ENCODE data around the gene ARHGAP44. TPM values are rescaled to one million over a fixed set of nuclear protein-coding genes. Genes with fewer than 3 reads are reported as not detected.

Gene ARHGAP44
- total and polyA plus RNA-seq, 2 donors (not counting 1 experiment from before 2014, with no cell fraction given): 0.78 to 11.6 TPM

DNA sequence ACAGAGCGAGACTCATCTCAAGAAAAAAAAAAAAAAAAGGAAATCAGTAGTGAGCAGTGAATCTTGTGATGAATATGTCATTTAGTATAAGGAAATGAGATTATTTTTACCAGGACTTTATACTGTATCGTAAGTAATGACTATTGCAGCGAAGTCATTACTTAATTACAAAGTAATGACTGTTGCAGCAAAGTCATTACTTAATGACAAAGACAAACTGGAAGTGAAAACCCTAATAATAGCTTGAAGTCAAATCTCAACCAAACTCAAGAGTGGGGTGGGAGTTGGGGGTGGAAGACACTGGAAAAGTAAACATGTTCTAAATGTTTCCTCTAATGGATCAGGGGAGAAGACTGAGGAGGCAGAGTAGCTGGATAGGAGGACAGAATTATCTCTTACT, 76.5 kb downstream of the ARHGAP44 start:
- H4K20me1 ChIP-seq (ENCODE audit: control insufficient read depth, insufficient read depth, low read length, poor library complexity, severe bottlenecking): no peaks in the 10 kb centered on the region
- H3K4me2 ChIP-seq (replicated peaks; ENCODE audit: low read depth, low read length, poor library complexity, severe bottlenecking): no peak overlapping the region
- Mint-ChIP-seq H3K27me3 (no peaks in the 10 kb centered on the region), H3K4me3 (no peak overlapping the region), H3K27ac (no peak overlapping the region), H3K4me1 (peaks cover 2% of the 10 kb centered on the region), H3K9me3 (ENCODE audit: insufficient read depth) (peaks cover under 1% of the 10 kb centered on the region)
- no peak overlapping the region for H3K27ac ChIP-seq (ENCODE audit: low read length in 2 of 2)
- no peaks in the 10 kb centered on the region for H3K4me1 ChIP-seq (ENCODE audit: control insufficient read depth in 2 of 2, insufficient read depth in 2 of 2, low read length in 2 of 2)
- intact Hi-C loops (cut with micrococcal nuclease): no loop called here
- no peak overlapping the region for H2AFZ ChIP-seq (ENCODE audit: insufficient read depth, low read depth, low read length, poor library complexity, severe bottlenecking)
- no peaks in the 10 kb centered on the region for H3K27me3 ChIP-seq (replicated peaks in 1 of 4; ENCODE audit: control extremely low read depth in 1 of 4, control insufficient read depth in 3 of 4, insufficient read depth in 4 of 4, low read length in 3 of 4)
- no peak for DNase-seq
- H3K4me3 ChIP-seq (ENCODE audit: control extremely low read depth in 1 of 5, extremely low read depth in 1 of 5, insufficient read depth in 1 of 5, low read depth in 2 of 5, low read length in 4 of 5): no peak overlapping the region
- no peaks in the 10 kb centered on the region for H3K36me3 ChIP-seq (replicated peaks in 1 of 2; ENCODE audit: control extremely low read depth in 1 of 2, control insufficient read depth in 1 of 2, extremely low read depth in 1 of 2, insufficient read depth in 2 of 2, low read length in 1 of 2)
- ATAC-seq (ENCODE audit: low read depth): no peak
- H3K9me3 ChIP-seq (ENCODE audit: control extremely low read depth in 1 of 3, control insufficient read depth in 2 of 3, insufficient read depth in 1 of 3, low read length in 2 of 3): peaks cover 0 to 2% (median 0%) of the 10 kb centered on the region in 3 donors
- H3K9ac ChIP-seq (ENCODE audit: low read length): no peak overlapping the region
- WGBS (ENCODE audit: insufficient coverage): 80% methylated on average over 1 of the region's 3 CpGs
- TF ChIP-seq, protein P1, sequence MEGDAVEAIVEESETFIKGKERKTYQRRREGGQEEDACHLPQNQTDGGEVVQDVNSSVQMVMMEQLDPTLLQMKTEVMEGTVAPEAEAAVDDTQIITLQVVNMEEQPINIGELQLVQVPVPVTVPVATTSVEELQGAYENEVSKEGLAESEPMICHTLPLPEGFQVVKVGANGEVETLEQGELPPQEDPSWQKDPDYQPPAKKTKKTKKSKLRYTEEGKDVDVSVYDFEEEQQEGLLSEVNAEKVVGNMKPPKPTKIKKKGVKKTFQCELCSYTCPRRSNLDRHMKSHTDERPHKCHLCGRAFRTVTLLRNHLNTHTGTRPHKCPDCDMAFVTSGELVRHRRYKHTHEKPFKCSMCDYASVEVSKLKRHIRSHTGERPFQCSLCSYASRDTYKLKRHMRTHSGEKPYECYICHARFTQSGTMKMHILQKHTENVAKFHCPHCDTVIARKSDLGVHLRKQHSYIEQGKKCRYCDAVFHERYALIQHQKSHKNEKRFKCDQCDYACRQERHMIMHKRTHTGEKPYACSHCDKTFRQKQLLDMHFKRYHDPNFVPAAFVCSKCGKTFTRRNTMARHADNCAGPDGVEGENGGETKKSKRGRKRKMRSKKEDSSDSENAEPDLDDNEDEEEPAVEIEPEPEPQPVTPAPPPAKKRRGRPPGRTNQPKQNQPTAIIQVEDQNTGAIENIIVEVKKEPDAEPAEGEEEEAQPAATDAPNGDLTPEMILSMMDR (IDR thresholded peaks at IDR 0.05): no peak
- no peak for TF ChIP-seq EZH2 (IDR thresholded peaks at IDR 0.05; ENCODE audit: borderline replicate concordance, insufficient read depth, low read depth, low read length, poor library complexity, severe bottlenecking)
- no peaks in the 10 kb centered on the region for H3K79me2 ChIP-seq (ENCODE audit: control insufficient read depth, insufficient read depth, low read length)
- ChIA-PET POLR2A (no interaction called here), CTCF (no interaction called here)

DNA sequence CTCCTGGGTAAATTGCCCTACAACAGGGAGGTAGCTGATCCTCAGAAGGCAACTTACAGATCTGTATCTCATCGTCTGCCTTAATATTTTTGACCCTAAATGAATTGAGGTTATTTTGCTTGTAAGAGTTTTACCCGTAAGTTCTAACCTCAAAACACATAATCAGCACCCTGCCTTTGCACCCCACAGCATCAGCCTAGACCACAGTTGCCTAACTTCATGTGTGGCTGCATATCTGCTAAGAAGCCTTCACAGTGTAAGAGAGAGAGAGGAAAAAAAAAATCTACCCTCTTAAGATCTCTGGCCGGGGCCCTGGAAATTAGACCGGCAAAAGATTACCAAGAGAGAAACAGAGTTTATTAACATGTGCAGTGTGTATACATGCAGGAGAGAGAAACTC, 76.9 kb downstream of the ARHGAP44 start:
- no peak overlapping the region for H3K4me2 ChIP-seq (replicated peaks; ENCODE audit: low read depth, low read length, poor library complexity, severe bottlenecking)
- no peak overlapping the region for H3K27ac Mint-ChIP-seq
- intact Hi-C loops (cut with micrococcal nuclease): no loop called here
- peaks cover 2% of the 10 kb centered on the region for H3K4me1 Mint-ChIP-seq
- no peaks in the 10 kb centered on the region for H3K27me3 Mint-ChIP-seq
- H3K79me2 ChIP-seq (ENCODE audit: control insufficient read depth, insufficient read depth, low read length): no peaks in the 10 kb centered on the region
- peaks cover 2% of the 10 kb centered on the region for H3K9me3 Mint-ChIP-seq (ENCODE audit: insufficient read depth)
- POLR2A ChIA-PET: no interaction called here
- H3K4me3 ChIP-seq (ENCODE audit: control extremely low read depth in 1 of 5, extremely low read depth in 1 of 5, insufficient read depth in 1 of 5, low read depth in 2 of 5, low read length in 4 of 5): no peak overlapping the region
- CTCF ChIA-PET: no interaction called here
- H3K27ac ChIP-seq (ENCODE audit: low read length in 2 of 2): no peak overlapping the region
- H3K4me3 Mint-ChIP-seq: no peak overlapping the region
- no peaks in the 10 kb centered on the region for H4K20me1 ChIP-seq (ENCODE audit: control insufficient read depth, insufficient read depth, low read length, poor library complexity, severe bottlenecking)
- TF ChIP-seq, protein P1 (IDR thresholded peaks at IDR 0.05): no peak
- TF ChIP-seq EZH2 (IDR thresholded peaks at IDR 0.05; ENCODE audit: borderline replicate concordance, insufficient read depth, low read depth, low read length, poor library complexity, severe bottlenecking): no peak
- no peaks in the 10 kb centered on the region for H3K4me1 ChIP-seq (ENCODE audit: control insufficient read depth in 2 of 2, insufficient read depth in 2 of 2, low read length in 2 of 2)
- H3K9me3 ChIP-seq (ENCODE audit: control extremely low read depth in 1 of 3, control insufficient read depth in 2 of 3, insufficient read depth in 1 of 3, low read length in 2 of 3): peaks cover 0 to 2% (median 0%) of the 10 kb centered on the region in 3 donors
- H2AFZ ChIP-seq (ENCODE audit: insufficient read depth, low read depth, low read length, poor library complexity, severe bottlenecking): no peak overlapping the region
- H3K36me3 ChIP-seq (replicated peaks in 1 of 2; ENCODE audit: control extremely low read depth in 1 of 2, control insufficient read depth in 1 of 2, extremely low read depth in 1 of 2, insufficient read depth in 2 of 2, low read length in 1 of 2): no peaks in the 10 kb centered on the region
- no peak overlapping the region for H3K9ac ChIP-seq (ENCODE audit: low read length)
- no peaks in the 10 kb centered on the region for H3K27me3 ChIP-seq (replicated peaks in 1 of 4; ENCODE audit: control extremely low read depth in 1 of 4, control insufficient read depth in 3 of 4, insufficient read depth in 4 of 4, low read length in 3 of 4)
- WGBS (ENCODE audit: insufficient coverage): no CpG with 5 or more reads among the region's 4 CpGs
- no peak for ATAC-seq (ENCODE audit: low read depth)
- no peak for DNase-seq

All from B cell (primary cell).